Skin epidermis (tissue), 12 donors: ENCODE results near the gene NIPAL3.

ENCODE experiments used
- H3K27ac ChIP-seq, 21 experiments: fragments of 200-600 bp; sonication (generic) in 11 of 21; one replicate each; pipeline ENCODE4 v1.5.0; 2020; ENCODE audit warnings: mild to moderate bottlenecking in 3 of 21, inconsistent platforms in 2 of 21, moderate library complexity in 2 of 21
- H3K4me3 ChIP-seq, 7 experiments: fragments of 200-600 bp; sonication (generic) in 2 of 7; one replicate each; pipeline ENCODE4 v1.5.0; 2020; ENCODE audit warnings: inconsistent platforms in 2 of 7, mild to moderate bottlenecking in 2 of 7, moderate library complexity in 1 of 7

Gene NIPAL3

GRCh38 chr1:24415334-24415909, at the start of gene NIPAL3:
TSS of gene NIPAL3 (plus strand) at chr1:24415802. CDS start at chr1:24419548, 3,746 bp downstream.
- Histone ChIP-seq H3K4me3 (peak within 1 kb of the TSS; percentile 52 to 67 (median 60)), H3K27ac (peak within 1 kb of the TSS in 20 of 21 experiments; percentile 15 to 82 (median 64))

- Histone ChIP-seq H3K4me3 (no peak overlapping the region), H3K27ac (no peak overlapping the region)
Measured at GRCh38 chr1:24366707-24367106, 48.9 kb upstream of the NIPAL3 start.

- Histone ChIP-seq H3K27ac (peak overlapping the region in 9 of 21 experiments; percentile 0 to 56 (median 28)), H3K4me3 (no peak overlapping the region)
Measured at GRCh38 chr1:24369199-24369598, 46.4 kb upstream of the NIPAL3 start.

GRCh38 chr1:24369801-24370200, 45.8 kb upstream of the NIPAL3 start:
- H3K27ac ChIP-seq, result peak overlapping the region in 7 of 21 experiments; percentile 0 to 56 (median 20)
- no peak overlapping the region for H3K4me3 ChIP-seq

DNA sequence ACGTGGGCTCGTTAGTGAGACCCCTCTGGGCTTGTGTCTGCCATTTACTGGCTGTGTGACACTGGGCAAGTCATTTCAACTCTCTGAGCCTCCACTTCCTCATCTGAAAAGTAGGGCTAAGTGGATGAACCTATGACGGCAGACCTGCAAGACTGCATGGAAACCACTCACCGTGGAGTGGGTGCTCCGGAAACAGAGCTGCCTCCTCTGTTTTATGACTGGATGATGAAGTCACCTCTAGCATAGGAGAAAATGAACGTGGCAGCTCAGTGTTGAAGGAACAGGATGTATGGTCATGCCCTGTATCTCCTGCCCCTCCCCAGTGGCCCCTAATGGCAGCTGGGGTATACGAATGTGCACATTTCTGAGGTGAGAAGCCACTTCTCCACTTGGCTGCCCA, 42.6 kb upstream of the NIPAL3 start:
- Histone ChIP-seq H3K4me3 (no peak overlapping the region), H3K27ac (peak overlapping the region in 15 of 21 experiments; percentile 13 to 74 (median 33))

DNA sequence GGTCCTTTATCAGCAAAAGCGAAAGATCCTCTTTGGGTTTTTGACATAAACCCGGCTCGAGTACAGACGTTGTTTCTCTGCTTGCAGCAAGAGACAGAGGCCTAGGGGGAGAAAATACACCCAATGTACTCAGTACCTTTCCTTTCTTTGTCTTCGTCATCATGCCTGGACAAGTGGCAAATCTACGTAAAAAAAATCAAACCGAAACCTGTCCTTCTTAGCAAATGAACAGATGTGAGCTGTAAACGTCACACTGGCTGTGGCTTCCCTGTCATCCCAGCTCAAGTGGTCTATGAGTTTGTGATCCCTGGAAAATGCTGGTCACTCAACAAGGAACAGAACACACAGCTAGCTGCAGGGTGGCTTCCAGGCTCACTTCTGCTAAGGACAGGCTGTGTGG, 41.9 kb upstream of the NIPAL3 start:
- Histone ChIP-seq H3K27ac (peak overlapping the region in 15 of 21 experiments; percentile 6 to 74 (median 32)), H3K4me3 (no peak overlapping the region)

DNA sequence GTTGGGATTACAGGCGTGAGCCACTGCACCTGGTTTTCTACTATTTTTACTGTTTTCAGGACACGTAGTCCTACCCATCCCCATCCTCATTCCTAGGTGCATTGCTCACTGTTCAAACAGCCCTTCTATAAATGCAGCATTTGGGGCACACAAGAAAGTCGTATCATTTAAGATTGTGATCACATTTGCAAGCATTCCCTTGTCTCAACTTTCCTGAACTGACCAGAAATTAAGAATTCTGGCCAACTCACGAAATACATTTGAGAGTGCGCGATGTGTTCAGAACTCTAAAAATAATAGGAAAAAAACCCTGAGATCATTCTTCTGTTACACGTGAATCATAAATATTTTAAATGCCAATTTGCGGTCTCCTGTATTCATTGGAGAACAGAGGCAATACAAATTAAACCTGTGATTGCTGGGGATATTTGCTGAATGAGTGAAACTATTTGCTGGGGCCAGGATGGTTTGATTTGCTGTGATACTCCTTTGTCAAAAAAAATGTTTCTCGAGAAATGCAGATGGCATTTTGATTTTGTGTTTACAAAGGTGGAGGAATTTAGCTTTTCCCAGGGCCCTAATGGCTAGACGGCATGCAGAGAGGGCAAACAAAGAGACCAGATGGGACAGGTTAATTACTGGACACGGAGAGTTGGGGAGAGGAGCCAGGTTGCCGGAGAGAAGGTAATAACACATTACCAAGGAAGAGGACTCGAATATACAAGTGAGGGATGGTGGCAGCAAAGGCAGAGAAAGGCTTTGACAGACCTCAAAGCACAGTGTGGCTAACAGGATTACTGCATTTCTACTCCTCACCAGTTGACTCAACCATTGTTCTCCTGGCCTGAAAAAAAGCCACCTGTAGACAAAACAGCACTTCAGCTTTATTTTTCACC, 40.5 kb upstream of the NIPAL3 start:
- Histone ChIP-seq H3K4me3 (no peak overlapping the region), H3K27ac (no peak overlapping the region)

DNA sequence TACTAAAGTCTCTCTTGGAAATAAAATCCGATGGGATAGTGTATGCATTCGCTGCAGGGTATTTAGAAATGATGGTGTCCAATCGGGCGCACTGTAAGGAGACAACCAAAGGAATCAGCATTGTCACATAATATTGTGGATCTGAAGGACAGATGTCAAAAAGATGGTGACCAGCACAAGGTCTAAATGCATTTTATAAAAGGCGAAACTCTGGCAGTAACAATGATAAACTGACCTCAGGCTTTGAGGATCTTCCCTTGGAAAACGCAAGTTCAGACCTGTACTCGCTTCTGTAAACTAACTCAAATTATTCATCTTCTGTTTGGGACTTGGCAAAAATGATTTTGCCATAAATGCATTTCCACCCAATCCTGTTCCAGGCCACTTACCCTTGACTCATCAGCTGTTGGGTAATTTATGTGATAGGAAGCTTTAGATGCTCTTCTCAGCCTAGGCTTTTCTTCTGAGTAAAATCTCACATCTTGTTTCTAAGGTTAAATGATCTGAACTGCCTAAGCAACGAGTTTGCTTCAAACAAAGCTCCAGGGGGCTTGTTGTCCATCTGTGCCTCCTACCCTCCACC, 35.8 kb upstream of the NIPAL3 start:
- peak overlapping the region in 17 of 21 experiments; percentile 31 to 83 (median 69) for H3K27ac ChIP-seq
- H3K4me3 ChIP-seq, result no peak overlapping the region

DNA sequence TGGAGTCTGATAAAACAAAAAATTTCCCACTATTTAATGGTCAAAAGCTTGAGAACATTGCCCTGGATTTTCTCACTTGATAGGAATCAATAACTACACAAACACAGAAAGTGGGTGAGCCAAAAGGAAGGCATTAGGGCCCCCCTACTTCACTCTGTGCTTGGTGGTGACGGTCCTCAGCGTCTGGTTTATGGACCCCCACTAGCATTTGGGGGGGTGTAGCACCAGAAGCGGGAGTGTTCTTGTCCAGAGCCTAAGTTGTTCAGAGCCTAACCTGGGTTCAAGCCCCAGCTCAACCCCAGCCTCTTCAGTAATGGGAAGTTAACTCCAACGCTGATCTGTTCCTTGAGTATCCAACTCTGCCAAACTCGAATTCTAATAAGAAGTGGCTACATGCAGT, 35.1 kb upstream of the NIPAL3 start:
- no peak overlapping the region for H3K4me3 ChIP-seq
- H3K27ac ChIP-seq, result peak overlapping the region in 17 of 21 experiments; percentile 4 to 83 (median 69)

DNA sequence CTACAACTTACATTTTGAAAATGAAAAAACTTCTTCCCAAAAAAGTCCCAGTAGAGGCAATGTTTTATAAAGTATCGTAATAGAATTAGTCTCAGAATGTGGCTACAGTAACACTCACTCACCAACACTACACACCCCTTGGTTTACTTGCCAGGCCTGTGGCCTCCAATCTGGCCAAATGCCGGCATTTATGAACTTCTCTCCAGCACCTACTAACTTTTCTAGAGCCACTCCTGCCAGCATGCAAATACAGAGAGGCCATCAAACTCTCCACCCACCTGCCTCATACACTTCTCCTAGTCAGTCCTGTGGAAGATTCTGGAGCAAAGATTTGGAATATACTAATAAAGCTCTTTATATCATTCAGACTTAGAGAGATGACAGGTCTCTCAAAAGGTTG, 34.3 kb upstream of the NIPAL3 start:
- Histone ChIP-seq H3K4me3 (no peak overlapping the region), H3K27ac (peak overlapping the region in 16 of 21 experiments; percentile 7 to 83 (median 70))

GRCh38 chr1:24382165-24382577, 33.4 kb upstream of the NIPAL3 start:
- Histone ChIP-seq H3K27ac (peak overlapping the region in 15 of 21 experiments; percentile 5 to 83 (median 74)), H3K4me3 (no peak overlapping the region)

DNA sequence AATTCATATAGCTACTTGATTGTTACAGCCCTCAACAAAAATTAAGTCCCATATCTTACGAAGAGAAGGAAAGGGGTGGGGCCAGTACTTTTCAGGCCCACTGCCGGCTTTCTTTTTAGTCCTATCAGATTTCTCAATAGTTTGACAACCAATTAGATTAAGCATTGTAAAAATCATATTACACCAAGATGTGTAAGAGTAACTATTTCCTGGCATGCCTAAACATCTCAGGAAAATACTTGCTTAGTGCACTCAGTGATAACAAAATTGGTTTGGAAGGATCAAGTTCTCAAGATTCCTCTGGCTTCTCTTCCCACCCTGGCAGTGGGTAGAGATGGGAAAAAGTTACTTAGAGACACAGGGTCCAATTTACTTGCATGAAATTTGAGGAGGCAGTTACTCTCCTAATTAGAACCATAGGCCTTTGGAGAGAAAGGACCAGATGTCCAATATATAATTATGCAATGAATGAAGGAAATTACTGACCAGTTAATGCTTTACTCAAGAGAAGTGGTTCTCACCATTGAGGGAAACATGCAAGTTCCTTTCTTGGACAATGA, 32.1 kb upstream of the NIPAL3 start:
- Histone ChIP-seq H3K27ac (peak overlapping the region in 17 of 21 experiments; percentile 5 to 83 (median 54)), H3K4me3 (no peak overlapping the region)

GRCh38 chr1:24384251-24385090, 31.1 kb upstream of the NIPAL3 start:
- peak overlapping the region in 19 of 21 experiments; percentile 25 to 83 (median 64) for H3K27ac ChIP-seq
- H3K4me3 ChIP-seq, result no peak overlapping the region

DNA sequence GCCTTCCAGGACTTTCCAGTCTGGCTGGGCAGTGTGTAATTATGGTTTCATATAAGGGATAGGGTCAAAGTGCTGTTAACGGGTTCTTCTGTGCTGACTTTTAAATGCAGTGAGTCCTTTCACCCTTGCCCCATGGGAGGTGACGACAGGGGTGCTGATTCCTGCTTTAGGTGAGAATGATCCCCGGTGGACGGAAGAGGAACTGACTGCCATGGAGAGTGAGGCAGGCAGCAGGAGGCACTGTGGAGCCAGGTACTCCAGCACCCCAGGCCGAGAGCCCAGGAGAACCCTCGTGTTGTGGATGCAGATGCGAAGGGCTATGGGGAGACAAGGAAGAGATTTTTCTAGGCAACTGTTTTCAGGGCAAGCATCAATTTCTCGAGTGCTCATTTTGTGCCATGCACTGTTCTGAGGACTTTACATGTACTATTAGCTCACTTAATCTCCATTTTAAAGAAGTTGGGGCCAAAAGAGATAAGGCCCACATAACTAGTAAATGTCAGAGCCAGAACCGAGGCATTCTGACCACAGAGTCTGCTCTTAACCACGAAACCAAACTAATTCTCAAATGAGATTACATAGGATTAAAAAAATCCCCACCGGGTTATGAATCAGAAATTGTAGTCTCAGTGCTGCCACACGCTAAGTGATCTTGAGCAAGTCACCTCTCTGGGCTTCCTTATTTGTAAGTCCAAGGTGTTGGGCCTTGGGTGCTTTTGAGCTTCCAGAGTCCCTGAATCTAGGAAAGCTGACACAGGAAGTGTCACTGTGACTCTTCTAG, 30.3 kb upstream of the NIPAL3 start:
- H3K27ac ChIP-seq, result peak overlapping the region in 19 of 21 experiments; percentile 10 to 83 (median 64)
- no peak overlapping the region for H3K4me3 ChIP-seq

DNA sequence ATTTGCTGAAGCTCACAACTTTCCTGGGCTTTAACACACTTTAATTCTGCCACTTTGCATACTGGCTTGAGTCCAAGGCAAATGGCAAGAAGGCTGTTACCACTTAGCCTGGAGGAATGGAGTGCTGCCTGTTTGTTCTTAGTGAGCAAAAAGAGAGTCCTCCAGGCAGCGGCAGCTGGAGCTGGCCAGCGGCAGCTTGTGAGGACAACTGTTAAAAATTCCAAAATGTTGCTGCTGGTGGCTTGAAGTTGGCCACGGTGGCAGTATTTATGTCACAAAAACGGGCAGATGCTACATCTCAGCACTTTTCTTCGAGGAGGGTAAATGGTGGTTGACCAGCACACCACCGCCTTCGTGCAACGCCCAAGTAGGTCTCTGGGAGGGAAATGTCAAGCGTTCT, 29.4 kb upstream of the NIPAL3 start:
- Histone ChIP-seq H3K4me3 (no peak overlapping the region), H3K27ac (peak overlapping the region in 6 of 21 experiments; percentile 10 to 52 (median 17))

- peak overlapping the region in 3 of 21 experiments; percentile 10 to 37 (median 17) for H3K27ac ChIP-seq
- H3K4me3 ChIP-seq, result no peak overlapping the region
Measured at GRCh38 chr1:24386931-24387330, 28.7 kb upstream of the NIPAL3 start.

DNA sequence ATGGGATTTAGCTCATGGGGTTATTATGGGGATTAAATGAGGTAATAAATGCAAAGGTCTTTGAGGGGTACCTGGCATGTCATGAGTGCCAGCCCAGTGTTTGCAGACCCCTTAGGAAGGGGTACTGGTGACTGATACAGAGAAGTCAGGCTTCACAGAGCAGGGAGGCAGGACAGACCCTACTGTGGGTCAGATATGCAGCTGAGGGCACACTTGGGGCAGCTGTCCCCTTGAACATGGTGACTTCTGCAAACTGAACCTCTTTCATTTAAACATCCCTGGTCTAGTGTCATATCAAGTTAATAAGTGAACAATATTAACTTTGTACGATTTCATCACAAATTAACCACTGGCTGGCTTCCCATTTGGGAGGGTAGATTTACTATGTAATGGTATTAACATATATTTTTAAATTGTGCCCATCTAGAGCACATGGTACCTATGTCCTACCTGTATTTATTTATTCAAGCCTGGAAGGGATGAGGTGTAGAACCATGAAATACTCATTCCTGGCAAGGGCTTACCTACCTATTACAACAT, 27.9 kb upstream of the NIPAL3 start:
- peak overlapping the region in 1 of 21 experiments; percentile 1 for H3K27ac ChIP-seq

DNA sequence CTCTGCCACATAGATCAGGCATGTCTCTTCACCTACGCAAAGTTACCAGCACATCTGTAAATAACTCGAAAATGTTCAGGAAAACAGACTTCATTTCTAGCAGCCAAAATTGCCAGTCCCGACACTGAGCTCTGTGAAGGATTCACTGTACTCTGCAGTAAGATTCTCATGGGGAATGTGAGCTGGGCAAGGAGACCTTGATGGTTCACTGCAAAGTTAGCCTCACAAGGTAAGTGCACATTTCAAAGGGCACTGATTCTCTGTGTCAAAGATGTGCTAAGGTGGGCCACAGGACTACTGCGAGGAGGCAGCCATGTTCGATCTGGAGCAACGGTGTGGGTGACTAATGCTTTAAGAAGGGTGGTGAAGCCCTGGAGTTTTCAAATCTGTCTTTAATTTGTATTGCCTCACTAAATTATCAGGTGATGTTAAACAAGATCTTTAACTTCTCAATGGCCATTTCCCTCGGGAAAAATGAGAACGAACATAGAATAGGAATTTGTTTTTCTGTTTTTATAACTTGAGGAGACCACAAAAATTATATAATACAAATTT, 27.2 kb upstream of the NIPAL3 start:
- Histone ChIP-seq H3K4me3 (no peak overlapping the region), H3K27ac (peak overlapping the region in 2 of 21 experiments; percentile 1 to 18)

More for the DNA sequence above, 27.9 kb upstream of the NIPAL3 start:
- H3K4me3 ChIP-seq, result no peak overlapping the region
